Endothelial cell (in vitro differentiated cells): ENCODE measurements around the gene FIBCD1. TPM values are rescaled to one million over a fixed set of nuclear protein-coding genes. Genes with fewer than 3 reads are reported as not detected.

Source experiments
- DNase-seq: peaks from one replicate; pipeline ENCODE4 v3.0.0; 2021; ENCODE audit warnings: low spot score
- H3K27ac Mint-ChIP-seq: one replicate; pipeline ENCODE4 v1.8.0; 2021; ENCODE audit warnings: mixed read lengths, inconsistent platforms; ENCODE audit not compliant: unreplicated experiment
- H3K27me3 Mint-ChIP-seq: one replicate; pipeline ENCODE4 v1.8.0; 2021; ENCODE audit warnings: mild to moderate bottlenecking, moderate library complexity, mixed read lengths, inconsistent platforms; ENCODE audit not compliant: unreplicated experiment
- H3K36me3 Mint-ChIP-seq: one replicate; pipeline ENCODE4 v1.8.0; 2021; ENCODE audit warnings: mild to moderate bottlenecking, low read depth, mixed read lengths, inconsistent platforms; ENCODE audit not compliant: unreplicated experiment
- H3K4me1 Mint-ChIP-seq: one replicate; pipeline ENCODE4 v1.8.0; 2021; ENCODE audit warnings: mild to moderate bottlenecking, mixed read lengths, inconsistent platforms; ENCODE audit not compliant: unreplicated experiment
- H3K4me3 Mint-ChIP-seq: one replicate; pipeline ENCODE4 v1.8.0; 2021; ENCODE audit warnings: mild to moderate bottlenecking, mixed read lengths, inconsistent platforms; ENCODE audit not compliant: unreplicated experiment
- H3K9me3 Mint-ChIP-seq: one replicate; pipeline ENCODE4 v1.8.0; 2021; ENCODE audit warnings: mixed read lengths, inconsistent platforms; ENCODE audit not compliant: unreplicated experiment
- total RNA-seq: library from RNA; stranded (reverse); fragmentation: NEBNext Ultra II Directional; extraction: Animal tissue kit (Norgen Biotek cat#: 25700); gene quantifications from one replicate; pipeline ENCODE4 v1.2.1, GENCODE V29; 2021; ENCODE audit not compliant: unreplicated experiment
- TF ChIP-seq, protein P1 (sequence below): fragments of 200-600 bp; sonication (generic); IDR thresholded peaks from one replicate; pipeline ENCODE4 v1.5.0; 2021; ENCODE audit warnings: antibody characterized with exemption; ENCODE audit not compliant: unreplicated experiment

Gene FIBCD1
- total RNA-seq, 1 donor from 2014 or later, result 0.33 TPM

DNA sequence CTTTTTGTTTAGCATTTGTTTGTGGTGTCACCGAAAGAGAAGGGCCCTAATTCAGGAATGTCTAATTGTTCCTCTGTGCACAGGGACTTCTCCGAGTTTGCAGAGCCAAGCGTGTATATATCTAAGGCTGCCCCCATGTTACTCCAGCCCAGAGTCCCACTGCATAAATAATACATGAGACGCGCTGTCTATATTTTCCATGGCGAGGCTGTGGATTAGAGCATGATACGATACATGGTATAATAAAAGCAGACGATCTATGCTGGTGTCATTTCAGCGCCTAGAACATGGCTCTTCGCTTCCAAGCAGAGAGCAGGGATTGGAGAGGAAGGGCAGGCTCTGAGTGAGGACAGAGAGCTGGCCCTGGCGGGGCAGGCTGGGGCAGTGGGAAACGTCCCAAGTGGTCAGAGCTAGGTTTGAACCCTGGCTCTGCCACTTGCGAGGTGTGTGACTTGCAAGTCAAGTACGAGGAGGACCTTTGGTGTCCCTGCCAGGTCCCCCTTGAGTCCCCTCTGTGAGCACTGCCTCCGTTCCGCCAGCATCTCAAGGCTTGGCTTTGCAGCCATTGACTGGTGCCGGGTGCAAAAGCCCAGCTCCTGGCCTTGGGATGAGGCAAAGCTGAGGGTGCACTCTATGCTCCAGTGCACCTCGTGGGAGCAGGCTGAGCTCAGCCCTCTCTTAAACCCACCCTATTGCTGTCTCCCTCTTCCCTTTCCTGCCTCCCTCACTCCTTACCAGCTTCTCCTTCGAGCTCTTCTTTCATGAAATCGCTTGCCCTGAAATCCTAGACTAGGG is 40.7 kb upstream of the FIBCD1 start:
- H3K27me3 Mint-ChIP-seq, result peaks cover 2% of the 10 kb centered on the region
- TF ChIP-seq, protein P1, sequence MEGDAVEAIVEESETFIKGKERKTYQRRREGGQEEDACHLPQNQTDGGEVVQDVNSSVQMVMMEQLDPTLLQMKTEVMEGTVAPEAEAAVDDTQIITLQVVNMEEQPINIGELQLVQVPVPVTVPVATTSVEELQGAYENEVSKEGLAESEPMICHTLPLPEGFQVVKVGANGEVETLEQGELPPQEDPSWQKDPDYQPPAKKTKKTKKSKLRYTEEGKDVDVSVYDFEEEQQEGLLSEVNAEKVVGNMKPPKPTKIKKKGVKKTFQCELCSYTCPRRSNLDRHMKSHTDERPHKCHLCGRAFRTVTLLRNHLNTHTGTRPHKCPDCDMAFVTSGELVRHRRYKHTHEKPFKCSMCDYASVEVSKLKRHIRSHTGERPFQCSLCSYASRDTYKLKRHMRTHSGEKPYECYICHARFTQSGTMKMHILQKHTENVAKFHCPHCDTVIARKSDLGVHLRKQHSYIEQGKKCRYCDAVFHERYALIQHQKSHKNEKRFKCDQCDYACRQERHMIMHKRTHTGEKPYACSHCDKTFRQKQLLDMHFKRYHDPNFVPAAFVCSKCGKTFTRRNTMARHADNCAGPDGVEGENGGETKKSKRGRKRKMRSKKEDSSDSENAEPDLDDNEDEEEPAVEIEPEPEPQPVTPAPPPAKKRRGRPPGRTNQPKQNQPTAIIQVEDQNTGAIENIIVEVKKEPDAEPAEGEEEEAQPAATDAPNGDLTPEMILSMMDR, result no peak
- H3K4me1 Mint-ChIP-seq, result no peaks in the 10 kb centered on the region
- no peak overlapping the region for H3K4me3 Mint-ChIP-seq
- H3K36me3 Mint-ChIP-seq, result no peaks in the 10 kb centered on the region
- DNase-seq, result no peak
- H3K9me3 Mint-ChIP-seq, result no peaks in the 10 kb centered on the region
- no peak overlapping the region for H3K27ac Mint-ChIP-seq

DNA sequence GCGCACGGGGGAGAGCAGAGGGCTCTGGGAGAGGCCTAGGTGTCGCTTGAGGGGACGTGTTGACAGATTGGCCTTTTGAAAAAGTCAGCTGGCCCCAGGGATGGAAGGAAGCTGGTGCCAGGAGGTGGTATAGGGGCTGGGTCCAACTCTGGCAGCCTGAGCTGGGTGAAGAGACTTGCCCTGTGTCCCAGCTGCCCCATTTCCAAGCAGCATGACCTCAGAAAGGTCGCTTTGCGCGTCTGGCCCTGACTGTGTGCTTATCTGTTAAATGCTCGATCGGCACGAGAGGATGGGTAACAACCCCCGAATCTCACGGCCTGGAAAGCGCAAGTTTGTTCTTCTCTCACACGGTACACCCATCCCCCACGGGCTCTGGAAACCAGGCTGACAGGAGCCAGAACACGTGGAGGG is 38.8 kb upstream of the FIBCD1 start:
- DNase-seq, result no peak
- Mint-ChIP-seq H3K4me1 (no peaks in the 10 kb centered on the region), H3K27ac (no peak overlapping the region), H3K27me3 (peaks cover 4% of the 10 kb centered on the region), H3K9me3 (no peaks in the 10 kb centered on the region), H3K36me3 (no peaks in the 10 kb centered on the region), H3K4me3 (no peak overlapping the region)
- TF ChIP-seq, protein P1, result no peak

DNA sequence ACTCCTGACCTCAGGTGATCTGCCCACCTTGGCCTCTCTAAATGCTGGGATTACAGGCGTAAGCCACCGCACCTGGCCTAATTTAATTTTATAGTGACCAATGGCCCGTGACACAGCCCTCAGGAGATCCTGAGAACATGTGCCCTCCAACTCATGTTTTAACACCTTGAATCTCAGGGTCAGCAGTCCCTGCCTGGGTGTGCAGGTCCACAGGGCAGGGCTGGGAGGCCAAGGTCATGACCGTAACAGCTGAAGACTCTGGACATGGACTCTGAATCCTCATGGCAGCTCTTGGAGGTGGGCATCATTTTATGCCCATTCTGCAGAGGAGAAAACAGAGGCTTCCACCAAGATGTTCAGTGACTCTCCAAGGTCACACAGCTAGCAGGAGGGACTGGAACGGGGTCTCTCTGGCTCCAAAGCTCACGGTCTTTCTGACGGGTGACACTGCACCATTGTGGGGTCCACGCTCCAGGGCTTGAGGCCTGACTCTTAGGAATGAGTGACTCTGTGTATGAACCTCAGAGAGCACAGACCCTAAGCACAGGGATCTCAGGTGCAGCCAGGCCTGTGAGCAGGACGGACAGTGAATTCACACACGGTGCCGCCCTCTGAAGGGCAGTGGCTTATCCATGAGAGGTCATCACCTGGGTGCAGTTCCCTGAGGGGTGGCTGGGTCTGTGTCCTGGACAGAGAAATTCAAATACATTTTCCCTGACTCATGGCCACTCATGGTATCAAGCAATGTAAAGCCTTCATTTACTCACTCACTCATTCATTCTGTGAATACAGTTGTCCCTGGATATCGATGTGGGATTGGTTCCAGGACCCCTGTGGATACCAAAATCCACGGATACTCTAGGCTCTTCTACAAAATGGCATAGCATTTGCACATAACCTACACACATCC is 37.1 kb upstream of the FIBCD1 start:
- no peak overlapping the region for H3K27ac Mint-ChIP-seq
- TF ChIP-seq, protein P1, result no peak
- no peaks in the 10 kb centered on the region for H3K9me3 Mint-ChIP-seq
- no peak overlapping the region for H3K4me3 Mint-ChIP-seq
- peaks cover 4% of the 10 kb centered on the region for H3K27me3 Mint-ChIP-seq
- peaks cover 5% of the 10 kb centered on the region for H3K36me3 Mint-ChIP-seq
- peaks cover 6% of the 10 kb centered on the region for H3K4me1 Mint-ChIP-seq
- no peak for DNase-seq

DNA sequence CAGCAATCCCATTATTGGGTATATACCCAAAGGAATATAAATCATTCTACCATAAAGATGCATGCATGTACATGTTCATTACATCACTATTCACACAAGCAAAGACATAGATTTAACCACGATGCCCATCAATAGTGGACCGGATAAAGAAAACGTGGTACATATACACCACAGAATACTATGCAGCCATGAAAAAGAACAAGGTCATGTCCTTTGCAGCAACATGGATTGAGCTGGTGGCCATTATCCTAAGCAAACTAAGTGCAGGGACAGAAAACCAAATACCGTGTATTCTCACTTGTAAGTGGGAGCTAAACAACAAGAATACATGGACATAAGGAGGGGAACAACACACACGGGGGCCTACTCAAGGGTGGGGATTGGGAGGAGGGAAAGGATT is 36.1 kb upstream of the FIBCD1 start:
- Mint-ChIP-seq H3K4me1 (peaks cover 10% of the 10 kb centered on the region), H3K27me3 (peaks cover 4% of the 10 kb centered on the region), H3K4me3 (no peak overlapping the region), H3K27ac (no peak overlapping the region), H3K9me3 (no peaks in the 10 kb centered on the region), H3K36me3 (peaks cover 5% of the 10 kb centered on the region)
- TF ChIP-seq, protein P1, result no peak
- no peak for DNase-seq

DNA sequence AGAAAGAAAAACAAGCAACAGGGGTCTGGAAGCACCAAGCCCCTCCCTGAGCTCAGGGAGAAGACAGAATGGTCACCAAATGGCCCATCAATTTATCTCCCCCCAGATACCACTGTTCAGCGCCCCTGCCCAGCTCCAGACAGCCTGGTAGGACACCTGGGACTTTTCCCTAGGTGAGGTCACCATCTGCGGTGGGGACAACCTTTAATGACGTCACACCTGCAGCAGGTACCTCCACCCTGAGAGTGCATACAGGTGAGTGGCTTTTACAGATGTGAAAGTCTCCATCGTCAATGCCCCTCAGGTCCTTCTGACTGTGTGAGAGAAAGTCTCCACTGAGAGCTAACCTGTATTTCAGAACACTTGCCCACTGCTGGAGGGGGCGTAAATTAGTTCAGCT is 35.6 kb upstream of the FIBCD1 start:
- DNase-seq, result no peak
- Mint-ChIP-seq H3K4me1 (peaks cover 10% of the 10 kb centered on the region), H3K36me3 (peaks cover 5% of the 10 kb centered on the region), H3K4me3 (no peak overlapping the region), H3K27ac (no peak overlapping the region), H3K27me3 (peaks cover 4% of the 10 kb centered on the region), H3K9me3 (no peaks in the 10 kb centered on the region)
- TF ChIP-seq, protein P1, result no peak
